ENCODE results near the gene ZNF213. TPM values are rescaled to one million over a fixed set of nuclear protein-coding genes. Genes with fewer than 3 reads are reported as not detected.
"Not testable (repeated sequence)": the region's sequence is repeated elsewhere in the genome, so short reads cannot be mapped to it uniquely, and the experiment has no call there.

ZNF213 gene
- polyA plus RNA-seq, 3 donors: 5.1 to 6.6 (median 5.2) TPM

DNA sequence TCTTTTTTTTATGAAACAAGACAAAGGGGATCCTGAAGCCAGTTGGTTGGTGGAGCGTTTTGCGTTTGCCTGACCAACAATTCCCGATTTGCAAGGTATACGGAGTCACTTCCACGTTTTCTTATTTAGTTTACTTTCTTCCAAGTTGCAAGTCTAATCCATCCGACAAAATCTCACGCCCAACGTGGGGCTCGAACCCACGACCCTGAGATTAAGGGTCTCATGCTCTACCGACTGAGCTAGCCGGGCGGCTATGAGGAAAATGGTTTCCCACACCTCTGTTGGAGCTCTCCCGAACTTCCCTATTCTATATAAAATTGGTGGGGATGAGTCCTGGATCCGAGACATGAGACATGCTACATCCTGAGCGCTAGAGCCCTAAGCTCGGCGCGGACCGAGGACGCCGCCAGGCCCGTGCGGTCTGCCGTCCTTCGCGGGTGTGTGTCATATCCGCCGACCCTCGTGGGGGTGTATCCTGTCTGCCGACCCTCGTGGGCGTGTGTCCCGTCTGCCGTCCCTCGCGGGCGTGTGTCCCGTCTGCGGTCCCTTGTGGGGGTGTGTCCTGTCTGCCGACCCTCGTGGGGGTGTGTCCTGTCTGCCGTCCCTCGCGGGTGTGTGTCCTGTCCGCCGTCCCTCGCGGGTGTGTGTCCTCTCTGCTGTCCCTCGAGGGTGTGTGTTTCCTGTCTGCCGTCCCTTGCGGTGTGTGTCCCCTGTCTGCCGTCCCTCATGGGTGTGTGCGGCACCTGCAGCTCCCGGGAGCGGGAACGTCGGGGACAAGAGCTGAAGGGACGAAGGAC lies 22.6 kb downstream of the ZNF213 start:
- 1 to 2% (median 1%) methylated on average over 59 of the region's 59 CpGs for WGBS, 3 donors

GRCh38 chr16:3158026-3158509 lies 23.2 kb downstream of the ZNF213 start:
- H3K27ac ChIP-seq (ENCODE audit: low read depth, low read length): peak overlapping the region; percentile 53
- 0 to 1% (median 0%) methylated on average over 27 of the region's 27 CpGs for WGBS, 3 donors

More for the DNA sequence above, 22.6 kb downstream of the ZNF213 start:
- peak overlapping the region; percentile 53 for H3K27ac ChIP-seq (ENCODE audit: low read depth, low read length)

DNA sequence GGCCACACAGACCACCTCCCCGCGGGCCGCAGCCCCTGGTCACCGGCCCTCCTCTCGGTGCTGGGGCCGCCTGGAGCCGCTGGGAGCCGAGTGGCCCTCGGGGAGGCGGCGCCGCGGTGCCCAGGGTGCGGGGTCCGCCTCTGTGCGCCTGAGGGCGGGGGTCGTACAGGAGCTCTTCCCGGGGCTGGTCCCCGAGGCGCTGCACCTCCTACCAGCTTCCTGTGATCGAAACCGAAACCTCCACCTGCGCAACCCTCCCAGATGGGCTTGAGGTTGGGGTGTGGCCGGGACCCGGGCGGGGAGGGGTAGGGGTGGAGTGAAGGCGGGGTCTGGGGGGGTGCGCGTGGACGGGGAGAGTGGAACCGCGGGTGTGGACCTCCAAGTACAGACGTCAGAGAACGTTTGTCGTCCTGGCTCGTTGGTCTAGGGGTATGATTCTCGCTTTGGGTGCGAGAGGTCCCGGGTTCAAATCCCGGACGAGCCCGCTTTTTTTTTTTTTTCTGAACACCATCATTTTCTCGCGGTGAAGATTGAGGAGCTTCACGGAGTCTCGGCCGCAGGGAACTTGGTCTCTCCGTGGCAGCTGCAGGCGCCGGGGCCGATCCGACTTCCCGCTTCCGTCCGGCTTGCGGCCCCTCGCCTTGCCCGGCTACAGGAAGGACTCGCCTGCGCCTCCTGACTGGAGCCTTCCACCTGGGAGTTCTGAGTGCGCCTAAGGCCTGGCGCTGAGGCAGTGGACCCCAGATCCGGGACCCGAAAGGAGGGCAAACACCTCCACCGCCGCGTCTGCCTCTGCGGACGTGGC lies 23.9 kb downstream of the ZNF213 start:
- H3K27ac ChIP-seq (ENCODE audit: low read depth, low read length): no peak overlapping the region
- 1 to 3% (median 1%) methylated on average over 54 to 70 of the region's 70 CpGs for WGBS, 3 donors

- no peak overlapping the region for H3K27ac ChIP-seq (ENCODE audit: low read depth, low read length)
- WGBS, 3 donors: 81 to 92% (median 84%) methylated on average over 36 of the region's 36 CpGs
Measured at GRCh38 chr16:3161235-3162018, 26.6 kb downstream of the ZNF213 start.

DNA sequence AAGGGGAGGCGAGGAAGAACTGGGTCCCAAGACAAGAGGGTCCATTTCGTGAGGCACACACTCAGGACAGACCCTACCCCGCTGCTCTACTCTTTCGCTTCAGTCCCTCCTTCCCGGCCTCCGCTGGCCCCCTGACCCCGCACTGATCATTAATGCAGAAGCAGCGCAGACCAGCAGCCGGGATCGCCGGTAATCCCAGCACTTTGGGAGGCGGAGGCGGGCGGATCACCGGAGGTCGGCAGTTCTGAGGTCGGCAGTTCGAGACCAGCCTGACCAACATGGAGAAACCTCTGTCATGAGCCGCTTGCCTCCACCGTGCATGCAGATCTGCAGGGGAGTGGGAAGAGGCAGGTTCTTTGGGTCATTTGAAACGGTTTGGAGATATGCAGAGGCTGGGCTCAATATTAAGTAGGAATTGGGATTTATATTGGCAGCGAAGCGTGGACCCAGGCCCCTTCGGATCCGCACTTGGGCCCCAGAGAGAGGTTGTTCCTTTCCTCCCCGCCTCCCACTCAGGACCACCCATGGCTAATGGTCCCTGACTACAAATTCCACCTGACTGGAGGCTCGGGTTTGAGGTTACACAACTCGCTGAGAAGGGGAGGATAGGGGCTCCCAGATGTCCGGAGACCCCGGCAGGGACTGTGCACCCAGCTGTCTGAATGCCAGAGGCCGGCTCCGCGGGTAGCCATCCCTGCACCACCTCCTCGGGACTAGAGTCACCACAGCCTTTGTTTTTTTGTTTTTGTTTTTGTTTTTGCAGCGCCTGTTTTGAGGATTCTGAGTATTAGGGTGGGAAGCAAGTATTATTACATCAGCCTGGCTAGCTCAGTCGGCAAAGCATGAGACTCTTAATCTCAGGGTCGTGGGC lies 29.5 kb downstream of the ZNF213 start:
- H3K27ac ChIP-seq (ENCODE audit: low read depth, low read length): no peak overlapping the region
- 80 to 85% (median 84%) methylated on average over 37 of the region's 37 CpGs for WGBS, 3 donors

GRCh38 chr16:3165111-3165822 lies 30.4 kb downstream of the ZNF213 start:
- H3K27ac ChIP-seq (ENCODE audit: low read depth, low read length): no peak overlapping the region

GRCh38 chr16:3166505-3166886 lies 31.7 kb downstream of the ZNF213 start:
- WGBS, 3 donors: 10 to 39% (median 20%) methylated on average over 1 of the region's 1 CpG
- no peak overlapping the region for H3K27ac ChIP-seq (ENCODE audit: low read depth, low read length)

More at GRCh38 chr16:3165111-3165822, 30.4 kb downstream of the ZNF213 start:
- 83 to 90% (median 87%) methylated on average over 12 of the region's 12 CpGs for WGBS, 3 donors

- H3K27ac ChIP-seq (ENCODE audit: low read depth, low read length): not testable (repeated sequence)
- 75 to 86% (median 82%) methylated on average over 7 of the region's 7 CpGs for WGBS, 3 donors
Measured at GRCh38 chr16:3168729-3169128, 33.9 kb downstream of the ZNF213 start.

DNA sequence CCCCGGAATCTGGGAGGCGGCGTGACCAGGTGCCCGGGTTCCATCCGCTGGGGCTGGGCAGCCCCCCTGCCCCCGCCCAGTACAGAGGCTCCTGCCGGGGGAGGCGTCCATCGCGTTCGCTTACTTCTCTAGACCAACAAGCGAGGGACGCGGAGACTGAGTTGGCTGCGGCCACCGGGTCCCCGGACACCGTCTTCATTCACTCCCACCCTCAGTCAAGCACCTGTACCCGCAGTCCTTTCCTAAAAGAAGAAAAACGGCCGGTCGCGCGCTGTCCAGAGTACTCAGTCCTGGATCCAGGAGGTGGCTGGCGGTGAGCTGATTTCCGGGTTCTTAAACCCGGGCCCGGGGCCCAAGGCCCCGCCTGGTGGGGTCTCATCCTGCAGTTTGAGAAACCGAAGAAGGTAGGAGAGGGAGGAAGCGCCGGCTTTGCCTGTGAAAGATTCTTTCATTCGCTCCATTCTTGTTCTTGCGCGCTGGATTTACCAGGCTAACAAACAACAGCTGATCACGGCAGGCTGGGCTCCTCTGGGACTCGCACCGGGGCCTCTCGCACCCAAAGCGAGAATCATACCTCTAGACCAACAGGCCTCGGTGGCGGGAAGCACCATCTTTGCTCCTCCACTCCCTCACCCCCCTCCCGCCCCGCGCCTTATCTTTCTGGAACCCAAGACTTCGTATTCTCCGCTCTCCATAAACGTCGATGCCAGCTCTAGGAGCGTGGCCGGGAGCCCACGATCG lies 35.8 kb downstream of the ZNF213 start:
- 2 to 3% (median 3%) methylated on average over 52 to 53 of the region's 53 CpGs for WGBS, 3 donors
- no peak overlapping the region for H3K27ac ChIP-seq (ENCODE audit: low read depth, low read length)

GRCh38 chr16:3171181-3171854 lies 36.5 kb downstream of the ZNF213 start:
- no peak overlapping the region for H3K27ac ChIP-seq (ENCODE audit: low read depth, low read length)
- WGBS, 3 donors: 3 to 7% (median 6%) methylated on average over 35 of the region's 35 CpGs

DNA sequence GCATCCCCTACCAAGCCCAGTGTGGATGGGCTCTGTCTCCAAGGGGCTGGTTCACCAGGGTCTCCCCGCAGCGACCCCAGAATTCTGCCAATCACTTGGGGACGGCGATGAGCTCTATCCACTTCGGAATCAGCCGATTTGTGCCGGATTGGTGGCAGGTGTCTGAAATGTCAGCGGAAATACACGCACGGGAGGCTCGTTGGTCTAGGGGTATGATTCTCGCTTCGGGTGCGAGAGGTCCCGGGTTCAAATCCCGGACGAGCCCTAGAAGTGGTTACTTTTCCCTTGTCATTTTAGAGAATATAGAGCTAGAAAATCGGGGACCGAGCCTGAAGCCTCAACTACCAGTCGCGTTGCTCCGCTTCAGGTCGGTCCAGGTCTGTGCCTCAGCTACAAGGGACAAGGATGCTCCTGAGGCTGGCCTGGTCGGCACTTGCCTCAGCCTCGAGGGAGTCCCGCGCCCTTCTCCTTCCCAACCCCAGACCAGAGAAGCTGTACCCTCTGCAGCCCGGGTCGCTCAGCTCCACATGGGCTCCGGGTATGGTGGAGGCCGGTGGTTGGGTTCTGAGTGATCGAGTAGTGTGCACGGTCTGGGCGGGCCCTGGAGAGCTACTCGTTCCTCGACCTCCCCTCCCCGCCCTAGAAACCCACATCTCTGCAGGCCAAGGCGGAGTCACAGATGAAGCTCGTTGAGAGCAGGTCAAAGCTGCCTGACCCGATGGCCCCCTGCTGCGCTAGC lies 37.2 kb downstream of the ZNF213 start:
- WGBS, 3 donors: 7 to 11% (median 9%) methylated on average over 41 of the region's 41 CpGs
- H3K27ac ChIP-seq (ENCODE audit: low read depth, low read length): no peak overlapping the region

DNA sequence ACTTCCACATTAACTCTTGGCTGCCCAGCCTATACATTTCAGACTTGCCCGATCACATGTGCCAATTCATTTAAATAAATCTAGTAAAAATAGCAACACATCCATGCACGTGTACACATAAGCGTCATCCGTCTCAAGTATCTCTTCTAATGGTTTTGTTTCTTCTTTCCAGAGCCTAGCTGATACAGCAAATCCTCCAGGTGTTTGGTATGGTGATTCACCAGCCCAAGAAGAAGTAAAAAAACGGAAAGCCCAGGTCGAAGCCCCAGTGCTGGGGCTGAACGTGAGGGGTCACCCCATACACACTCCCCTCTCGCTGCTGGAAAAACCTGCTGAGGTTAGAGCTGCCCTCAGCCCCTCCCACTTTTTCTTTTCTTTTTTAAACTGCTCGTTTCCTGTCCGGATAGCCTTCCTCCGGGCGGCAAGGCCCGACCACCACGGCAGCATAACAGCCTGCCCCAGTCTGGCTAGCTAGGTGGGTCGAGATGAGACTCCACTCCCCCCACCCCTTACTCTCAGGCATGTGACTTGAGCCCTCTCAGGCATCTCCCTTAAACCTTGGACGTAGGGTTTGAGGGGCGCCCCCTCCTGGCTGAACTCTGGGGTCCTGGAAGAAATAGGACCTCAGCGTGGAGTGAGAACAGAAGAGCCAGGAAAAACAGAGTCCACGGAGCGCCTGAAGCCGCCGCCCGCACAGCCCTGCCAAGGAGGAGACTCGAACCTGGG lies 39.2 kb downstream of the ZNF213 start:
- H3K27ac ChIP-seq (ENCODE audit: low read depth, low read length): no peak overlapping the region
- 5 to 7% (median 6%) methylated on average over 24 of the region's 24 CpGs for WGBS, 3 donors

GRCh38 chr16:3174618-3175148 lies 39.9 kb downstream of the ZNF213 start:
- no peak overlapping the region for H3K27ac ChIP-seq (ENCODE audit: low read depth, low read length)
- 18 to 21% (median 19%) methylated on average over 28 of the region's 28 CpGs for WGBS, 3 donors

Data from adipose tissue (tissue), 3 donors.